ENCODE data around the gene FPGS.

FPGS gene

GRCh38 chr9:127768698-127769097 lies 34.0 kb upstream of the FPGS start:
- H3K4me1 ChIP-seq, result peaks cover 0 to 15% (median 10%) of the 10 kb centered on the region in 4 donors
- no peak for TF ChIP-seq CTCF (IDR thresholded peaks at IDR 0.05)
- intact Hi-C loops (cut with DNase I; ENCODE audit: low total_unique reads), result no loop called here
- no peak for DNase-seq
- no peaks in the 10 kb centered on the region for H3K36me3 ChIP-seq
- no peak overlapping the region for H3K4me3 ChIP-seq
- no peak overlapping the region for H3K27ac ChIP-seq
- no peaks in the 10 kb centered on the region for H3K9me3 ChIP-seq
- H3K27me3 ChIP-seq, result peaks cover 0 to 25% of the 10 kb centered on the region in 2 donors

- intact Hi-C loops (cut with DNase I; ENCODE audit: low total_unique reads), result no loop called here
- no peaks in the 10 kb centered on the region for H3K36me3 ChIP-seq
- H3K27me3 ChIP-seq, result peaks cover 0 to 21% of the 10 kb centered on the region in 2 donors
- H3K27ac ChIP-seq, result no peak overlapping the region
- DNase-seq, result no peak
- TF ChIP-seq CTCF (IDR thresholded peaks at IDR 0.05), result no peak
- H3K4me3 ChIP-seq, result no peak overlapping the region
- H3K4me1 ChIP-seq, result peaks cover 0 to 15% (median 10%) of the 10 kb centered on the region in 4 donors
- H3K9me3 ChIP-seq, result no peaks in the 10 kb centered on the region
Measured at GRCh38 chr9:127769101-127769500, 33.6 kb upstream of the FPGS start.

DNA sequence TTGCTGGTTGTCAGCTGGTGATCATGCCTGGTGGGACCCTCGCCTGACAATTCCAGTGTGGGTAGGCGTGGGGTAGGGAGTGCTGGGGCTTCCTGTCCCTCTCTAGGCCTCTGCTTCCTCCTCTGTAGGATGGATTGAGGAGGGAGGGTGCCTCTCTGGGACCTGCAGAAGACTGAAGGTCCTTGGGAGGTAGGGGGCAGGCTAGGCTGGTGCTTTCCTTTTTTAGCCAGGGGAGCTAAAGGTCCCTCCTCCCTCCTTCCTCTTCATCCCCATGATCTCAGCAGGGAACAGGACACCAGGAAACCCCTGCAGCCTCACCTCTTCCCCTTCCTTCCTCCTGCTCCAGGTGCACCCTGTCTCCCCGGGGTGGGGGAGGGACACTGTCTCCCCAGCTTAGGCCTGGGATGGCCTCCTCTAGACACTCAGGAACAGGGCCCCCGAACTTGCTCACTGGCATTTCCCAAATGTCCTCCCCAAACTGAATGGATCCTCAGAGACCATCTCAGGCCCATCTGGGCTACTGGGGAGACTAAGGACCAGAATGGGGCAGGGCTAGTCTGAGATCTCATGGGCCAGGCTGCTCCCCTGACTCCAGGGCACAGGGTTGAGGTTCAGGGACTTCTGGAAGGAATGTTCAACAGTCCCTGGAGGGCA lies 32.6 kb upstream of the FPGS start:
- intact Hi-C loops (cut with DNase I; ENCODE audit: low total_unique reads), result no loop called here
- no peak for DNase-seq
- H3K27me3 ChIP-seq, result peaks cover 0 to 12% of the 10 kb centered on the region in 2 donors
- no peaks in the 10 kb centered on the region for H3K9me3 ChIP-seq
- H3K36me3 ChIP-seq, result no peaks in the 10 kb centered on the region
- peak overlapping the region; percentile 50 to 55 for H3K4me3 ChIP-seq
- peaks cover 0 to 15% (median 10%) of the 10 kb centered on the region in 4 donors for H3K4me1 ChIP-seq
- peak overlapping the region in 1 of 2 donors; percentile 64 for H3K27ac ChIP-seq
- TF ChIP-seq CTCF (IDR thresholded peaks at IDR 0.05), result no peak

DNA sequence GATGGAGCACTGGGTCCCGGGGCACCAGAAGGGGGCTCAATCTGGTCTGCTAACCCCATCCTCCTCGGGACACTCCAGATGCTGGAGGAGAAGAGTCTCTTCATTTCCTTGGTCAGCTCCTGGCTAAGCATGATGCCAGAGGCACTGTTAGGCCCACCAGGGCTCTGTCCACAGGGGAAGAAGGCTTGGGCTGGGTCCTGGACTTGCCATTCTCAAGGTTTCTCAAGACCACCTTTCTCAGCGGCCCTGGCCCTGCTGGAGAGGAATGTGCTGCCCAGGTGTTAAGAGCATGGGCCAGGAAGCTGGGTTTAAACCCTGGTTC lies 32.1 kb upstream of the FPGS start:
- Histone ChIP-seq H3K4me3 (peak overlapping the region; percentile 50 to 55), H3K4me1 (peaks cover 0 to 15% (median 10%) of the 10 kb centered on the region in 4 donors), H3K36me3 (no peaks in the 10 kb centered on the region), H3K27me3 (peaks cover 0 to 7% of the 10 kb centered on the region in 2 donors), H3K27ac (peak overlapping the region in 1 of 2 donors; percentile 64), H3K9me3 (no peaks in the 10 kb centered on the region)
- no peak for DNase-seq
- no peak for TF ChIP-seq CTCF (IDR thresholded peaks at IDR 0.05)
- intact Hi-C loops (cut with DNase I; ENCODE audit: low total_unique reads), result no loop called here

- Histone ChIP-seq H3K36me3 (no peaks in the 10 kb centered on the region), H3K4me3 (peak overlapping the region; percentile 50 to 55), H3K27me3 (peaks cover 0 to 2% of the 10 kb centered on the region in 2 donors), H3K4me1 (peaks cover 0 to 15% (median 10%) of the 10 kb centered on the region in 4 donors), H3K9me3 (no peaks in the 10 kb centered on the region), H3K27ac (peak overlapping the region; percentile 26 to 64)
- intact Hi-C loops (cut with DNase I; ENCODE audit: low total_unique reads), result no loop called here
- TF ChIP-seq CTCF (IDR thresholded peaks at IDR 0.05), result no peak
- peak; percentile 98 to 99 for DNase-seq
Measured at GRCh38 chr9:127770905-127771569, 31.6 kb upstream of the FPGS start.
